OCI-LY3 (cell line): ENCODE results near the gene GYS2.

ENCODE experiments used
- H2AFZ ChIP-seq: fragments of 200-600, 300-600 bp; shearing (Covaris generic); 2 replicates; pipeline ENCODE4 v1.6.0; 2014; ENCODE audit warnings: antibody characterized with exemption, low read depth, low read length
- H3K27ac ChIP-seq: fragments of 200-600, 300-600 bp; sonication (generic); 2 replicates; pipeline ENCODE4 v1.5.1; 2014; ENCODE audit warnings: mild to moderate bottlenecking, low read length, moderate library complexity, mixed read lengths
- H3K27me3 ChIP-seq: fragments of 200-600, 300-600 bp; sonication (generic); 2 replicates; pipeline ENCODE4 v1.6.1; 2014; ENCODE audit warnings: low read depth, low read length, mixed read lengths
- H3K36me3 ChIP-seq: fragments of 200-600, 300-600 bp; sonication (generic); replicated peaks from 2 replicates; pipeline ENCODE3; 2014; ENCODE audit warnings: low read depth, low read length, mixed read lengths
- H3K4me1 ChIP-seq: fragments of 300-600, 200-600 bp; sonication (generic); 2 replicates; pipeline ENCODE4 v1.6.1; 2014; ENCODE audit warnings: low read length, mixed read lengths
- H3K4me2 ChIP-seq: fragments of 200-600, 300-600 bp; sonication (generic); 2 replicates; pipeline ENCODE4 v1.6.1; 2014; ENCODE audit warnings: low read length, mixed read lengths
- H3K4me3 ChIP-seq: fragments of 300-600, 200-600 bp; sonication (generic); 2 replicates; pipeline ENCODE4 v1.5.1; 2014; ENCODE audit warnings: antibody characterized with exemption, mild to moderate bottlenecking, low read length, moderate library complexity
- H3K79me2 ChIP-seq: fragments of 300-600, 200-600 bp; shearing (Covaris generic); 2 replicates; pipeline ENCODE4 v1.6.1; 2014; ENCODE audit warnings: mild to moderate bottlenecking, low read length, mixed read lengths
- H3K9ac ChIP-seq: fragments of 300-600, 200-600 bp; shearing (Covaris generic); 2 replicates; pipeline ENCODE4 v1.6.0; 2014; ENCODE audit warnings: mild to moderate bottlenecking, low read length, moderate library complexity
- H3K9me3 ChIP-seq: fragments of 200-600, 300-600 bp; shearing (Covaris generic); 2 replicates; pipeline ENCODE4 v1.6.1; 2014; ENCODE audit warnings: low read length, mixed read lengths; ENCODE audit not compliant: insufficient read depth
- H4K20me1 ChIP-seq: fragments of 200-600, 300-600 bp; sonication (generic); 2 replicates; pipeline ENCODE4 v1.6.1; 2016; ENCODE audit warnings: low read length, mixed read lengths; ENCODE audit not compliant: insufficient read depth
- EZH2phosphoT487 ChIP-seq: fragments of 200-600 bp; shearing (Covaris generic); IDR thresholded peaks from 2 replicates; pipeline ENCODE4 v1.6.1; 2018; ENCODE audit warnings: antibody characterized with exemption, mixed run types, low read depth
- TF ChIP-seq, protein P1 (sequence below): fragments of 200-600, 300-600 bp; sonication (generic); IDR thresholded peaks from 2 replicates; pipeline ENCODE4 v1.5.1; 2014; ENCODE audit warnings: antibody characterized with exemption, low read length, low read depth

Gene GYS2

DNA sequence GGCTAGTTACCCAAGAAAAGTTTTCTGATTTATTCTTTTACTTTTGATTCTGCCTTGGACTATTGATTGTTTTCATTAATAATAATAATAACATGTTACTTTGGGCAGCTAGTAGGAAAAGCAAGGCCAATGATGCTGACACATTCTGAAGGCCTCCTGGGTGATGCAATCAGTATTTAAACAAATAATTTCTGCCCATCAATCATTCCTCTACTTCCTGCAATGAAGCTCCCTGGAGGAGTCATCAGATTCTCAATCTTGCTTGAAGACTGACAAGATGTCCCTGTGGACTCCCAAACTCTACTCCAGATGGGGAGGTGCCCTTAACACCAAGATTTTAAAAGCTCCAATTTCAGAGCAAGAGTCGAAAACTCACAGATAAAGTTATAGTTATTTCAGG, 78.6 kb downstream of the GYS2 start, which contains the start of gene SPX:
Gene SPX (plus strand): TSS at position 244 of the 400 bp plus-strand sequence. CDS start 177 bp downstream, outside the sequence.
- Histone ChIP-seq H3K4me1 (peaks cover 6% of the 10 kb centered on the region; the same call in 1 of the 2 replicates), H3K27me3 (peaks cover 16% of the 10 kb centered on the region), H2AFZ (peak within 1 kb of the TSS; percentile 71), H3K9me3 (no peaks in the 10 kb centered on the region), H4K20me1 (no peaks in the 10 kb centered on the region), H3K36me3 (no peaks in the 10 kb centered on the region), H3K4me3 (peak within 1 kb of the TSS; percentile 87; the same call in 1 of the 2 replicates), H3K79me2 (no peaks in the 10 kb centered on the region), H3K27ac (no peak within 1 kb of the TSS), H3K9ac (no peak within 1 kb of the TSS), H3K4me2 (peak within 1 kb of the TSS; percentile 86; the same call in 1 of the 2 replicates)
- no peak for TF ChIP-seq EZH2phosphoT487
- TF ChIP-seq, protein P1, sequence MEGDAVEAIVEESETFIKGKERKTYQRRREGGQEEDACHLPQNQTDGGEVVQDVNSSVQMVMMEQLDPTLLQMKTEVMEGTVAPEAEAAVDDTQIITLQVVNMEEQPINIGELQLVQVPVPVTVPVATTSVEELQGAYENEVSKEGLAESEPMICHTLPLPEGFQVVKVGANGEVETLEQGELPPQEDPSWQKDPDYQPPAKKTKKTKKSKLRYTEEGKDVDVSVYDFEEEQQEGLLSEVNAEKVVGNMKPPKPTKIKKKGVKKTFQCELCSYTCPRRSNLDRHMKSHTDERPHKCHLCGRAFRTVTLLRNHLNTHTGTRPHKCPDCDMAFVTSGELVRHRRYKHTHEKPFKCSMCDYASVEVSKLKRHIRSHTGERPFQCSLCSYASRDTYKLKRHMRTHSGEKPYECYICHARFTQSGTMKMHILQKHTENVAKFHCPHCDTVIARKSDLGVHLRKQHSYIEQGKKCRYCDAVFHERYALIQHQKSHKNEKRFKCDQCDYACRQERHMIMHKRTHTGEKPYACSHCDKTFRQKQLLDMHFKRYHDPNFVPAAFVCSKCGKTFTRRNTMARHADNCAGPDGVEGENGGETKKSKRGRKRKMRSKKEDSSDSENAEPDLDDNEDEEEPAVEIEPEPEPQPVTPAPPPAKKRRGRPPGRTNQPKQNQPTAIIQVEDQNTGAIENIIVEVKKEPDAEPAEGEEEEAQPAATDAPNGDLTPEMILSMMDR, result no peak

DNA sequence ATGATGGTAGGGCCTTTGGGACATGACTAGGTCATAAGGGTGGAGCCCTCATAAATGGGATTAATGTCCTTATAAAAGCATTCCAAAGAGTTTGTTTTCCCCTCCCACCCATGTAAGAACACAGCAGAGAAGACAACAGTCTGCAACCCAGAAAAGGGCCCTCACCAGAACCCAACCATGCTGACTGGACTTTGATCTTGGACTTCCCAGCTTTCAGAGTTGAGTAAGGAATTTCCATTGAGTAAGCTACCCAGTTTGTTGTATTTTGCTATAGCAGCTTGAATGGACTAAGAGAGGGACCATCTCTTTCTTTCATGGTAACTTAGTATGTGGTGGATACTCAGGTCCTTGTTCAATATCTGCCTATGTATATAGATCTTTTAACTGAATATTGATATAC, 81.5 kb downstream of the GYS2 start:
- Histone ChIP-seq H3K27me3 (peaks cover 9% of the 10 kb centered on the region), H4K20me1 (no peaks in the 10 kb centered on the region), H3K4me1 (0 out of 2 replicates have a peak, but pooled peaks cover under 1% of the 10 kb centered on the region), H3K79me2 (no peaks in the 10 kb centered on the region), H3K27ac (no peak overlapping the region), H3K9ac (no peak overlapping the region), H3K4me3 (no peak overlapping the region), H3K36me3 (peaks cover 3% of the 10 kb centered on the region), H3K9me3 (no peaks in the 10 kb centered on the region), H3K4me2 (no peak overlapping the region), H2AFZ (no peak overlapping the region)
- TF ChIP-seq, protein P1, result no peak

DNA sequence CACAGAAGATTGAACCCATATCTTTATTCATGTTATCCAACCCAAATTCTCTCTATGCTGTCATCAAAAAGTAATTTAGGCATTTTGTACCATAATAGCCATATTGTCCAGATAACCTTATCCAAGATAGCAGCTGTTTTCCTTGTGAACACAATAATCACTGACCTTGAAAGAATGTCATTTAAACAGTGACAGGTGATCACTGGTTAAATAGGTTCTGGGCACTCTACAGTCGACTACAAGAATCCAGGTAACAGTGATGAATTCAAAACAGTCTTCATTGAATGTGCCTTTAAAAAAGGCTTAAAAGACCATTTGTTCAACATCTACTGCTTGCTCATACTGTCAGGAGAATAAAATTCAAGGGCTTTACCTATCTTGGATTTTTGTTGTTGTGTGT, 83.1 kb downstream of the GYS2 start:
- Histone ChIP-seq H4K20me1 (no peaks in the 10 kb centered on the region), H3K4me2 (no peak overlapping the region), H3K4me3 (no peak overlapping the region), H3K27ac (no peak overlapping the region), H3K79me2 (no peaks in the 10 kb centered on the region), H2AFZ (no peak overlapping the region), H3K36me3 (peaks cover 6% of the 10 kb centered on the region), H3K9me3 (no peaks in the 10 kb centered on the region), H3K27me3 (no peaks in the 10 kb centered on the region), H3K4me1 (no peaks in the 10 kb centered on the region), H3K9ac (no peak overlapping the region)
- TF ChIP-seq, protein P1, result no peak
- no peak for TF ChIP-seq EZH2phosphoT487

DNA sequence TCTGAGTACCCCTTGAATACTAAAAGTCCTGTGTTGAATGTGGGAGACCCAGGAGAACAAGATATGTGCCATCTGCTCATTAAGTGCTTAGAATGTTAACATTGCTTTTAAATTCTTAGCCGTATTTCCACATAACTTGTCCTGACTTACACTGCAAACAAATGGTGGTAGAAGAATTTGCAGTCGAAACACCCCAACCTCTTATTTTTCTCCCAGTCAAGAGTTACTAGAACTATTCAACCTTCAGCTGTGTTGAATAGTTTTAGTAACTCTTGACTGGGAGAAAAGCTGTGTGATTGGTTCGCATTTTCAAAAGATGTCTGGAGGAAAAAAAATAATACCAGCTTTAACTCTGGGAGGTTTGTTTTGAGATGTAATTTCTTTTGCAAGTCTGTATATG, 86.2 kb downstream of the GYS2 start:
- H4K20me1 ChIP-seq, result no peaks in the 10 kb centered on the region
- H3K4me3 ChIP-seq, result no peak overlapping the region
- H3K4me2 ChIP-seq, result no peak overlapping the region
- H3K4me1 ChIP-seq, result no peaks in the 10 kb centered on the region
- H3K27me3 ChIP-seq, result no peaks in the 10 kb centered on the region
- H2AFZ ChIP-seq, result no peak overlapping the region
- H3K9ac ChIP-seq, result no peak overlapping the region
- no peak overlapping the region for H3K27ac ChIP-seq
- H3K9me3 ChIP-seq, result no peaks in the 10 kb centered on the region
- TF ChIP-seq, protein P1, result no peak
- no peak for TF ChIP-seq EZH2phosphoT487
- peaks cover 21% of the 10 kb centered on the region for H3K36me3 ChIP-seq
- no peaks in the 10 kb centered on the region for H3K79me2 ChIP-seq
